GM19240 (cell line): ENCODE measurements around the gene FAM25G.

ENCODE experiments used
- DNase-seq: peaks from one replicate; pipeline ENCODE4 v3.0.0; 2011; ENCODE audit warnings: low spot score; ENCODE audit not compliant: insufficient read length

Gene FAM25G

DNA sequence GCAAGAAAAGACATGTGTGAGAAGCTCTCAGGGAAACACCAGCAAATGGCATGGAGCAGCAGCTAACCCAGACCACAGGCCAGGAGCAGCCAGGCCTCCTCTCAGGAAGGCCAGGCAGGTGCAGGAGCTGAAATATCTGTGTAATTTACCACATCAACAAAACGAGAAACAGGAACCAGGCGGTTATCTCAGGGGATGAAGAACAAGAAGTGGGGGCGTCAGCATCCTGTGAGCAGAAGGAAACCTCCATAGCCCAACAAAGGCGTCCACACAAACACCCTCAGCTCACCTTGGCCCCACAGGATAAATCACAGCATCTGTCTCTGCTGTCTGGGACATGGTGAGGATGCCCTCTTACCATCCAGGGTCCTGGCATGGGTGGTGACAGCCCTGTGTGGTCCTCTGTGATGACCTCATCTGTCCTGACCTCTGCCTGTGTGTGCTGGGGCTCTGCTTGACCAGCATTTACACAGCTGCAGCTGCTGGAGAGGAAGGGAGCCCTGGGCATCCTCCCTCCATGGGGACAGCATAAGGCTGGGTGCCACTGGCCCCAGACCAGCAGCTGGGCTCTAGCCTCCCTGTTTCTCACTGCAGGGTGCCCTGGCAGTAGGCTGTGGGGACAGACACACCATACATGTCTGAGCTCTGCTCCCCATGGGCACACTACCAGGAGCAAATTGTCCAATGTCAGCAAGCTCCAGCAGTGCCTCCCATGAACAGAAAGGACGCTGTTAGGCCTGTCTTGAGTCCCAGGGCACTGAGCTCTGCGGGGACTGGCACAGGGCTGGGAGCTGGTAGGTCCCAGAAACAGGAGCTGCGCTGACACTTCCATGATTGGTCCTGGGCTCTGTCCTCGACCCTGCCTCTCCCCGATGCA, 42.2 kb downstream of the FAM25G start:
- no peak for DNase-seq

- no peak for DNase-seq
These were observed 43.8 kb downstream of the FAM25G start for GRCh38 chr10:47447705-47448104.

- DNase-seq: no peak
These were observed 44.3 kb downstream of the FAM25G start for GRCh38 chr10:47447209-47447608.

- DNase-seq: no peak
These were observed 45.8 kb downstream of the FAM25G start for GRCh38 chr10:47445720-47446119.

DNA sequence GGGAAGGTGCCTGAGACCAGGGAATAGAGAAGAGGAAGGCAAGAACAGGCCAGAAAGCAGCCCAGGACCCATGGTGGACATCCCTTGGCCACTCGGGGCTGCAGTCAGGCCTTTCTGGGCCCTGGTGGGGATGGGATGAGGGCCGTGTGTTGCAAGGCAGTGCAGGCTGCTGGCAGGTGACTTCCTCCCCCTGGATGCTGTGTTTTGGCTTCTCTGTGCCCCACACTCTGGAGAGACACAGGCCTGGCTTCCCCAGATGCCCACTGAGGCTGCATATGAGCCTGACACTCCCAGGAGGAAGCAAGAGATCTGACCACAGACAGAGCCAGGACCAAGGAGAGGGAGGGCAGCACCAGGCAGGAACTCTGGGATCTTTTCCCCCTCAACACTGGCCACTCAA, 47.5 kb downstream of the FAM25G start:
- DNase-seq: no peak

- no peak for DNase-seq
These were observed 48.4 kb downstream of the FAM25G start for GRCh38 chr10:47443145-47443544.

DNA sequence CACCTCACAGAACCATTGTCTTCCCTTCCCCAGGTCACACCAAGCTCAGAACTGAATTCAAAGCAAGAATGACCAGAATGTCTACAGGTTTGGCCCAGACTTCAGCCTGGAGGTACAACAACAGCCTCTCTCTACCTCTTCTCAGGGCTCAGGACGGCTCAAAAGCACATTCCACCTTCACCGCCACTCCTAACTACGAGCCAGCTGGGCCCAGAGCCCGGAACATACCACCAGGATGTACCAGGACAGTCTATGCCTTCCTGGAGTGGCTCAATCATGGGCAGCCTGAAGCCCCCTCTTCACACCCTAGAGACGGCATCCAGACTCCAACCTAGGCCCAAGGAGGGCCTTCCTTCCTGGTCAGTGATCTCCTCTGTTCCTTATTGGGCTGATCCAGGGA, 49.1 kb downstream of the FAM25G start:
- DNase-seq: no peak

DNA sequence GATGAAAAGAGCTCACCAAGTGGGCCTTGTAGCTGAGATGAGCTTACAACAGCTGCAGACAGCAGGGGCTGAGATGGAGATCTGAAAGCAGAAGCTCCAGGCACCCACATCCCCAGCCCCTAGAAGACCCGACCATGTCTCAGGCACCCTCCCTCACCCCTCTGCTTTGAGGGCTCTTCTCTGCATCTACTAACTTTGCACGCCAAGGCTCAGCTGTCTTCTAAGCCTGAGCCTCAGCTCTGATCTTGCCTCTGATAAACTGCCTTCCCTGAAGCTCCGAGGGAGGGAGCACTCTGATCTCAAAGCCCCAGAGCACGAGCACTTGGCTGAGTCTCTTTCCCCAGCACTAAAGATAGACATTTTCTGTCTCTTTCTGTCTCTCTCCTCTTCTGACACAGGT, 49.6 kb downstream of the FAM25G start:
- no peak for DNase-seq

DNA sequence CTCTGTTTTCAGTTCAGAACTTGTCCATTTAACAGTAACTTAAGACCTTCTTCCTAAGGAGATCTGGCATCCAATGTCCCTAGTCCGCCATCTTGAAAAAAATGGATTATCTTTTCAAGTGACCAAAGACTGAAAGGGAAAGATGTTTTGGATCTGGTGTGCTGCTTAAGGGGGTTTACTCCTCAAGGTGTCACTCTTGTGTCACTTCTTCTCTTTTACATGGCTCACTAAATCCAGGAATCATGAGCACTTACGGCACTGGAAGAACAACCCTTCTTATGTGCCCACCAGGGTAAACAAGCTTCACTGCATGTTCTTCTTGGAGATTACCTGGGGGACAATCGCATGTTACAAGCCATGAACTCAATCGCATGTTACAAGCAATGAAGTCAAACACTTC, 51.3 kb downstream of the FAM25G start:
- DNase-seq: no peak

GRCh38 chr10:47438857-47439474, 52.5 kb downstream of the FAM25G start:
- no peak for DNase-seq
